Ectodermal cell (in vitro differentiated cells): ENCODE results near the gene PGP.

Source experiments
- H3K27ac ChIP-seq: 2 replicates; pipeline ENCODE4 v1.7.0; 2013; ENCODE audit warnings: mild to moderate bottlenecking, low read depth, low read length; ENCODE audit not compliant: insufficient read depth, poor library complexity, severe bottlenecking
- H3K27me3 ChIP-seq: 2 replicates; pipeline ENCODE4 v1.7.0; 2013; ENCODE audit warnings: mild to moderate bottlenecking, low read length; ENCODE audit not compliant: insufficient read depth, control insufficient read depth, poor library complexity, severe bottlenecking
- H3K36me3 ChIP-seq: one replicate; pipeline ENCODE4 v1.7.0; 2013; ENCODE audit warnings: low read length; ENCODE audit not compliant: control insufficient read depth, insufficient read depth
- H3K4me1 ChIP-seq: one replicate; pipeline ENCODE4 v1.7.0; 2013; ENCODE audit warnings: low read length; ENCODE audit not compliant: control insufficient read depth, insufficient read depth
- H3K4me3 ChIP-seq: 2 replicates; pipeline ENCODE4 v1.7.0; 2013; ENCODE audit warnings: low read depth, low read length, control low read depth; ENCODE audit not compliant: insufficient read depth
- H3K9me3 ChIP-seq: 2 replicates; pipeline ENCODE4 v1.7.0; 2013; ENCODE audit warnings: mild to moderate bottlenecking, low read length, moderate library complexity; ENCODE audit not compliant: control insufficient read depth
- WGBS, 2 experiments: methylation state at CpG; one replicate each; pipeline ENCODE4 v1.1.7; 2013; ENCODE audit warnings: missing lambda C conversion rate in 2 of 2; 5-methylcytosine and 5-hydroxymethylcytosine counted together

Gene PGP

DNA sequence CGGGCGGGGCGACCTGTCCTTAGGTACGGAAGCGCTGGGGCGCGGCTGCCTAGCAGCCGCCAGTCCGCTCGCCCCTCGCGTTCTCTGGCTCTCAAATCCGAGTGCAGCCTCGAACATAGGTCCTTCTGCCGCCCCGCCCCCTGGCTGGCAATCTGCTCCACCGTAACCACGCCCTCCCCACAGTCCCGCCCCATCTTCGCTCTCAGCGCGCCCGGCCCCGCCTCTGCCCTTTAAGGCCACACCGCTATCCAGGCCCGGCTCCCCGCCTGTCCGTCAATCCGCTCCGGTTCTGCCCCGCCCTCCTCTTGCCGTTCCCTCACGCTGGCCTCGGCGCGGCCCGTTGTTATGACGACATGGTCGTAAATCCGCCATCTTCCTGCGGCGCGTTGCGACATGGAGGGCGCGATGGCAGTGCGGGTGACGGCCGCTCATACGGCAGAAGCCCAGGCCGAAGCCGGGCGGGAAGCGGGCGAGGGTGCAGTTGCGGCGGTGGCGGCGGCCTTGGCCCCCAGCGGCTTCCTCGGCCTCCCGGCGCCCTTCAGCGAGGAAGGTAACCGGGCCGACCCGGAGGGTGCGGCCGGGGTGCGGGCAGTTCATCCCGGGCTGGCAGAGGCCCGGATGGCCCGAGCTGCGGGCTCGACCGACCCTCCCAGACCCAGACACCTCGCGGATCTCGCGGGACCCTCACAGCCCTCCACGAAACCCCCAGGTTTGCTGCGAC, 8.7 kb upstream of the PGP start, which contains the start of gene E4F1:
E4F1 (plus strand) TSS at position 371 of the 721 bp plus-strand sequence; CDS start at position 394, 23 bp downstream.
- H3K4me1 ChIP-seq: no peaks in the 10 kb centered on the region
- WGBS, 2 experiments: 0% methylated on average over 82 of the region's 82 CpGs
- H3K9me3 ChIP-seq: no peaks in the 10 kb centered on the region

DNA sequence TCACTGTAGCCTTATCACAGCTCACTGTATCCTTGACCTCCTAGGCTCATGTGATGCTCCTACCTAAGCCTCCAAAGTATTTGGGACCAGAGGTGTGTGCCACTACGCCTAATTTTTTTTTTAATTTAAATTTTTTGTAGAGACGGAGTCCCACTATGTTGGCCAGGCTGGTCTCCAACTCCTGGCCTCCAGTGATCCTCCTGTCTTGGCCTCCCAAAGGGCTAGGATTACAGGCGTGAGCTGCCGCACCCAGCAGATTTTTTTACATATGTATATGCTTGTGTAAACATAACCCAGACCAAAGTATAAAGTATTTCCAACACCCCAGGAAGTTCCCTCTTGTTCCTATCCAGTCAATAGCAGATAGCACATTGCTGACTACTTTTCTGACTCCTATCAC, 1.7 kb upstream of the PGP start:
- 97 to 100% methylated on average over 4 of the region's 4 CpGs for WGBS, 2 experiments
- H3K4me3 ChIP-seq: no peak overlapping the region
- H3K36me3 ChIP-seq: peaks cover 8% of the 10 kb centered on the region
- H3K27me3 ChIP-seq: no peaks in the 10 kb centered on the region
- no peaks in the 10 kb centered on the region for H3K9me3 ChIP-seq
- peaks cover 12% of the 10 kb centered on the region for H3K4me1 ChIP-seq
- no peak overlapping the region for H3K27ac ChIP-seq

More for the DNA sequence above, 8.7 kb upstream of the PGP start, which contains the start of gene E4F1:
- Histone ChIP-seq H3K27me3 (no peaks in the 10 kb centered on the region), H3K36me3 (peaks cover 4% of the 10 kb centered on the region), H3K4me3 (peak within 1 kb of the TSS; percentile 97), H3K27ac (no peak within 1 kb of the TSS)

DNA sequence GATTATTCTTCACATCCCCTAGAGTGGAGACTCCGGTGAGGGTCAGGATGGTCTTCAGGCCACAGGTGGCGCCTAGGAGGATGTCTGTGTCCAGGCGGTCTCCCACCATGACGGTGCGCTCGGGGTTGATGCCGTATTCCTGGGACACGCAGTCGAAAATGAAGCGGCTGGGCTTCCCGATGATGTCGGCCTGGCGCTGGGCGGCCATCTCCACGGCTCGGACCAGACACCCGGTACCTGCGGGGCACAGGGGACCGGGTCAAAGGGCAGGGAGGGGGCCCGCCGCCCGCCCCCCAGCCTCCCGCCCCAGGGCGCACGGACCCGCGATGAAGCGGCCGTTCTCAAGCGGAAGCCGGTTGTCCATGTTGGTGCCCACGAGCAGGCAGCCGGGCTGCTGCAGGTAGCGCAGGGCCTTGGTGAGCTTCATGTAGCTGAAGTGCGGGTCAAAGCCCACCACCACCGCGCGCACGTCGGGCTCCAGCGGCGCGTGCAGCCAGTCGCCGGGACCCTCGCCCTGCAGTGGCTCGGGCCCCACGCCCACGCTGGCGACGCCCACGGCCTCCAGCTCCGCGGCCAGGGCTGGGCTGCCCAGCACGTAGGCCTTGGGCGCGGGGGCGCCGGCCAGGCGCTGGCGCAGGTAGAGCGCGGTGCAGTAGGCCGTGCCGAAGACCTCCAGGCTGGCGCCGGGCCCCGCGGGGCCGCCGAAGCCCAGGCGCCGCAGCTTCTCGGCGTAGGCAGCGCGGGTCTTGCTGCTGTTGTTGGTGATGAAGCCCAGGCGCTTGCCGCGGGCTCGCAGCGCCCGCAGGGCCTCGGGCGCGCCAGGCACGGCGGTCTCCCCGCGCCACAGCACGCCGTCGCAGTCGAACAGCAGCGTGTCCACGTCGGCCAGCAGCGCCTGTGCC, 572 bp downstream of the PGP start:
- Histone ChIP-seq H3K4me1 (peaks cover 12% of the 10 kb centered on the region), H3K4me3 (peak overlapping the region; percentile 88), H3K36me3 (peaks cover 8% of the 10 kb centered on the region), H3K27ac (peak overlapping the region; percentile 47), H3K9me3 (no peaks in the 10 kb centered on the region), H3K27me3 (no peaks in the 10 kb centered on the region)
- 1% methylated on average over 98 of the region's 98 CpGs for WGBS, 2 experiments

DNA sequence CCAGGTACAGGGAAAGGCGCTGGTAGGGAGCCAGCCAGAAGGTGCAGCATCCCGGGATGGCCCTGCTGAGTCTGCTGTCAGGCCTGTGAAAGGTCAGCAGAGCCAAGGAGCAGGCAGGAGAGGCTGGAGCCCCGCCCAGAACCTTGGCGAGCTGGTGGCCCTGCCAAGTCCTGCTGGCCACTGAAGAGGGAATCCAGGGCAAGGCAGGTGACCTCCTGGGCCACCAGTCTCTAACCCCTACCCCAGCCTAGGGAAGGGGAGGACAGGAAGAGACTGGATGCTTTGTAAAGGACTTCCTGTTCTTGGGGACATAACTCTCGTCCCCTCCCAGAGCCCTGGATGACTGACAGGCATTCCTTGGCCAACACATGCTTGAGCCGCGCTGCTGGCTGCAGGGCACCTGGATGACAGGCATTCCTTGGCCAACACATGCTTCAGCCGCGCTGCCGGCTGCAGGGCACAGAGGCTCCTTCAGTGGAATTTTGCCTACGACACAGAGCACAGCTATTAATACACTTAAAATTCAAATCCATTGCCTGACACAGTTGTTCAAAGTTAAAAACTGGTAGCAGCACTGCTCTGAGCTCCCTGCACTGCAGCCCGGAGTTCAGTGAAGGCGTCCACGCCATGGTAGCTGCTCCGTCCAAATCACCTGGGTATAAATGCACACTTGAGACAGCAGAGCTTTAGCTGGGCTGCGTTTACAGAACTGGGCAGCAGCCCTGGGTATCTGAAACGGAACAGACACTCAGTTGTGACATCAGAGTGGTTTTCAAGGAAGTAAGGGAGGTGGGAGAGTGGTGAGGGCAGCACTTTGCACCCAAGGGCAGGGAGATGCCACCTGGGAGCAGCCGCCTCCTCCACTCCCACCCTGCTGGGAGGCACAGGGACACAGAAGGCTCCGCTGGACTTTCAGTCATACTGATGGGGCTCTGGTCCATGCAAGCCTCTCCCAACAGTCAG, 2.0 kb downstream of the PGP start:
- Histone ChIP-seq H3K9me3 (no peaks in the 10 kb centered on the region), H3K4me1 (peaks cover 12% of the 10 kb centered on the region), H3K27ac (no peak overlapping the region), H3K4me3 (peak overlapping the region; percentile 88), H3K36me3 (peaks cover 19% of the 10 kb centered on the region), H3K27me3 (no peaks in the 10 kb centered on the region)
- 89 to 90% methylated on average over 19 of the region's 19 CpGs for WGBS, 2 experiments

GRCh38 chr16:2211923-2212347, 2.7 kb downstream of the PGP start:
- H3K4me1 ChIP-seq: peaks cover 12% of the 10 kb centered on the region
- no peaks in the 10 kb centered on the region for H3K27me3 ChIP-seq
- no peak overlapping the region for H3K27ac ChIP-seq
- no peaks in the 10 kb centered on the region for H3K9me3 ChIP-seq
- 90 to 91% methylated on average over 11 of the region's 11 CpGs for WGBS, 2 experiments
- H3K4me3 ChIP-seq: no peak overlapping the region
- peaks cover 25% of the 10 kb centered on the region for H3K36me3 ChIP-seq

- H3K4me1 ChIP-seq: peaks cover 12% of the 10 kb centered on the region
- no peaks in the 10 kb centered on the region for H3K27me3 ChIP-seq
- 87 to 89% methylated on average over 24 of the region's 24 CpGs for WGBS, 2 experiments
- no peaks in the 10 kb centered on the region for H3K9me3 ChIP-seq
- no peak within 1 kb of the TSS for H3K4me3 ChIP-seq
- H3K36me3 ChIP-seq: peaks cover 28% of the 10 kb centered on the region
- H3K27ac ChIP-seq: no peak within 1 kb of the TSS
Observed at GRCh38 chr16:2210386-2211365, 4.0 kb downstream of the PGP start, which contains the start of gene BRICD5. BRICD5 (minus strand) TSS chr16:2210863; CDS start chr16:2210833, 30 bp downstream.

- Histone ChIP-seq H3K27ac (no peak overlapping the region), H3K9me3 (no peaks in the 10 kb centered on the region), H3K4me1 (peaks cover 12% of the 10 kb centered on the region), H3K4me3 (no peak overlapping the region), H3K27me3 (no peaks in the 10 kb centered on the region), H3K36me3 (peaks cover 28% of the 10 kb centered on the region)
- 93 to 95% methylated on average over 17 of the region's 17 CpGs for WGBS, 2 experiments
Observed at GRCh38 chr16:2210009-2210332, 4.7 kb downstream of the PGP start.

DNA sequence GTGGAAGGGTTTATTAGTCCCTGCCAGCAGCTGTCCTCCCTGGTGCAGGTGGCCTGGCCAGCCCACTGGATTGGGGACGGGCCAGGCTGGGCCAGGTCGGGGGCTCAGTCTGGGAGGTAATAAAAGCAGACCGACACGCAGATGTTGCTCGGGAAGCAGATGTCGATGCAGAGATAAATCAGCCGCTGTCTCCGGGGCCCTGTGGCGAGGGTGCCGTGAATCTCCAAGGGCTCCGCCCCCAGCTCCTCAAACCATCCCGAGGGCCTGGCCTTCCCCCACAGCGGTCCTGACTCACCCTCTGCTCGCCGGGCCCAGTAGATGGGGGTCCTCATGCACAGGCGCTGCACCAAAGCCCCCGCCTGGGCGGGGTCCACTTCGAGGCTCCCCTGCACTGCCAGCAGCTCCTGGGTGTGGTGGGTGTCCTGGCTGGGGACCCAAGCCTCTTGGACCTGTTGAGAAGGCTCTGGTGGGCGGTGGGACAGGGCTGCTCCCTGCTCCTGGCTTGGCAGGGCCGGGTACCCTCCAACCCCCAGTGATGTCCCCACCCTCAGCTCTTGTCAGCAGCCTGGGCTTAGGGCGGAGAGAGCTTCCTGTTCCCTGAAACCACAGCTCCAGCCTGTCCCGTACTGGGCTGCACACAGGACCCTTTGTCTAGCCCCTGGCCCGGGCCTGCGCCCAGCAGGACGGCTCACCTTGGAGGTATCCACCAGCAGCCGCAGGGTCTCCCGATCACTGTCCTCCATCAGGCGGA, 5.2 kb downstream of the PGP start:
- Histone ChIP-seq H3K27ac (no peak overlapping the region), H3K4me3 (no peak overlapping the region), H3K4me1 (peaks cover 12% of the 10 kb centered on the region), H3K36me3 (peaks cover 28% of the 10 kb centered on the region), H3K27me3 (no peaks in the 10 kb centered on the region), H3K9me3 (no peaks in the 10 kb centered on the region)
- WGBS, 2 experiments: 95 to 96% methylated on average over 29 of the region's 29 CpGs
